Kidney (tissue), 14 donors: ENCODE data around the gene AMMECR1. TPM values are rescaled to one million over a fixed set of nuclear protein-coding genes. Genes with fewer than 3 reads are reported as not detected.

Experiments
- DNase-seq, 5 donors: peaks; one replicate each; pipeline ENCODE4 v3.0.0-alpha.2; 2013 to 2020
- FAIRE-seq: peaks from 2 replicates; lab custom pipeline; 2012; peaks lifted over from hg19 to GRCh38; lab: Jason Lieb, UNC
- H3K27ac ChIP-seq, 2 donors: one replicate each; pipeline ENCODE4 v1.7.0; 2013; ENCODE audit warnings: low read depth in 2 of 2, low read length in 2 of 2, inconsistent platforms in 1 of 2
- H3K27me3 ChIP-seq: one replicate; pipeline ENCODE4 v1.7.1; 2013; ENCODE audit warnings: low read length, inconsistent platforms; ENCODE audit not compliant: control insufficient read depth, insufficient read depth
- H3K36me3 ChIP-seq, 3 donors: one replicate each; pipeline versions ENCODE4 v1.7.0 to v1.7.1; 2013; ENCODE audit warnings: low read length in 3 of 3, control low read depth in 1 of 3, inconsistent platforms in 1 of 3; ENCODE audit not compliant: insufficient read depth in 3 of 3, control insufficient read depth in 2 of 3
- H3K4me1 ChIP-seq, 3 donors: one replicate each; pipeline versions ENCODE4 v1.7.0 to v1.7.1; 2013; ENCODE audit warnings: low read length in 3 of 3, inconsistent platforms in 1 of 3, low read depth in 1 of 3; ENCODE audit not compliant: control insufficient read depth in 2 of 3, insufficient read depth in 2 of 3
- H3K4me3 ChIP-seq, 3 donors: one replicate each; pipeline versions ENCODE4 v1.7.0 to v1.8.1; 2013; ENCODE audit warnings: low read length in 3 of 3, control low read depth in 1 of 3, inconsistent platforms in 1 of 3
- H3K9ac ChIP-seq, 3 donors: one replicate each; pipeline versions ENCODE4 v1.7.0 to v1.7.1; 2013; ENCODE audit warnings: low read length in 3 of 3, control low read depth in 1 of 3, inconsistent platforms in 1 of 3
- H3K9me3 ChIP-seq, 3 donors: one replicate each; pipeline versions ENCODE4 v1.7.0 to v1.7.1; 2013; ENCODE audit warnings: low read length in 3 of 3, control low read depth in 1 of 3, inconsistent platforms in 1 of 3; ENCODE audit not compliant: control insufficient read depth in 2 of 3, insufficient read depth in 1 of 3
- intact Hi-C: fragments of 100-400 bp; cut with DNase I; formaldehyde crosslinking; loops from one replicate; pipeline ENCODE4 v1.11.1; 2022
- polyA plus RNA-seq: library from polyadenylated mRNA; stranded (reverse); fragments of 350-450 nt; fragmentation: Illumina TruSeq; extraction: RNeasy Lipid Tissue Mini Kit (QIAGEN cat#74804); gene quantifications from one replicate; pipeline ENCODE4 v1.2.3, GENCODE V29; 2014; ENCODE audit warnings: low read depth, low replicate concordance; ENCODE audit not compliant: insufficient read depth
- total RNA-seq: library from RNA; stranded (reverse); fragmentation: NEBNext Ultra II Directional; extraction: Animal tissue kit (Norgen Biotek cat#: 25700); gene quantifications from one replicate; pipeline ENCODE4 v1.2.1, GENCODE V29; 2021
- TF ChIP-seq, protein P1 (sequence below): IDR thresholded peaks from 3 replicates; pipeline ENCODE4 v1.5.1; 2012; ENCODE audit warnings: mild to moderate bottlenecking, moderate library complexity, borderline replicate concordance; ENCODE audit not compliant: insufficient read depth; ENCODE audit errors: extremely low read depth
- donor health status: control.
- donor health status: control.
- donor health status: control.
- donor health status: control.
- donor health status: control.
- donor health status: DM: yes; HTN: yes; CAD: no.
- donor health status: Normal renal cell carcinoma (clear cell type).

The AMMECR1 gene
- total and polyA plus RNA-seq, 2 donors from 2014 or later: 4.4 to 11.0 TPM

DNA sequence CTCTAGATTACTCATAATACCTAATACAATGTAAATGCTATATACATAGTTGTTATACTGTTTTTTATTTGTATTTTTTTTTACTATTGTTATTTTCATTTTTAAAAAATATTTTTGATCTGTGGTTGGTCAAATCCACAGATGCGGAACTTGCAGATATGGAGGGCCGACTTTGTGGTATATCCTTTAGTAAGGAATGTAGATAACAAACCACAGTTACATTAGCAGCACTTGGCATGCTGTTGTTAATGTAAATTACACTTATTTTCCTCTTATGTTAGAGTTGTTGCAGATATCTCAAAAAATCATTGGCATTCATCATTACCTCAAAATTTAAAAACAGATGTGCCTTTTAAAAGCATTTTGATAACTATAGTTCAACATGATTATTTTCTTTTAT lies 164.0 kb downstream of the AMMECR1 start:
- FAIRE-seq (peak; percentile 17), DNase-seq (no peak)
- no peaks in the 10 kb centered on the region for H3K27me3 ChIP-seq
- H3K9ac ChIP-seq: no peak overlapping the region
- no peak overlapping the region for H3K27ac ChIP-seq
- H3K9me3 ChIP-seq: no peaks in the 10 kb centered on the region
- intact Hi-C loops: no loop called here
- H3K4me1 ChIP-seq: no peaks in the 10 kb centered on the region
- TF ChIP-seq, protein P1, sequence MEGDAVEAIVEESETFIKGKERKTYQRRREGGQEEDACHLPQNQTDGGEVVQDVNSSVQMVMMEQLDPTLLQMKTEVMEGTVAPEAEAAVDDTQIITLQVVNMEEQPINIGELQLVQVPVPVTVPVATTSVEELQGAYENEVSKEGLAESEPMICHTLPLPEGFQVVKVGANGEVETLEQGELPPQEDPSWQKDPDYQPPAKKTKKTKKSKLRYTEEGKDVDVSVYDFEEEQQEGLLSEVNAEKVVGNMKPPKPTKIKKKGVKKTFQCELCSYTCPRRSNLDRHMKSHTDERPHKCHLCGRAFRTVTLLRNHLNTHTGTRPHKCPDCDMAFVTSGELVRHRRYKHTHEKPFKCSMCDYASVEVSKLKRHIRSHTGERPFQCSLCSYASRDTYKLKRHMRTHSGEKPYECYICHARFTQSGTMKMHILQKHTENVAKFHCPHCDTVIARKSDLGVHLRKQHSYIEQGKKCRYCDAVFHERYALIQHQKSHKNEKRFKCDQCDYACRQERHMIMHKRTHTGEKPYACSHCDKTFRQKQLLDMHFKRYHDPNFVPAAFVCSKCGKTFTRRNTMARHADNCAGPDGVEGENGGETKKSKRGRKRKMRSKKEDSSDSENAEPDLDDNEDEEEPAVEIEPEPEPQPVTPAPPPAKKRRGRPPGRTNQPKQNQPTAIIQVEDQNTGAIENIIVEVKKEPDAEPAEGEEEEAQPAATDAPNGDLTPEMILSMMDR: no peak
- H3K4me3 ChIP-seq: no peak overlapping the region
- H3K36me3 ChIP-seq: no peaks in the 10 kb centered on the region

DNA sequence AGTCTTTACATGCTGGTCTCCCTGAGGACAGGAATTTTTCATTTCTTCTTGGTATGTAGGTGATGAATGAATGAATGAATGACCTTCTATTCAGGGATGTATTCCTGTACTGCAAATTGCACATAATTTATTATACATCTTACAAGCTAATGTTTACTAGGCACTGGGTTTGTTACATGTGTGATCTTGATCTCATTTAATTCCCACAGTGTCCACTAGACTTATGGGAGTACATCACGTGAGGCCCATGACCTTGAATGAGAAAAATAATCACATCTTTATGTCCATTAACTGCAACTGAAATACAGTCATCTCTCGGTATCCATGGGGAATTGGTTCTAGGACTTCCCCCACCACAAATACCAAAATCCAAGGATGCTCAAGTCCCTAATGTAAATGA lies 164.6 kb downstream of the AMMECR1 start:
- Histone ChIP-seq H3K9me3 (no peaks in the 10 kb centered on the region), H3K27ac (no peak overlapping the region), H3K27me3 (no peaks in the 10 kb centered on the region), H3K9ac (no peak overlapping the region), H3K4me1 (no peaks in the 10 kb centered on the region), H3K4me3 (no peak overlapping the region), H3K36me3 (no peaks in the 10 kb centered on the region)
- intact Hi-C loops: no loop called here
- DNase-seq: no peak
- TF ChIP-seq, protein P1: no peak
- no peak for FAIRE-seq

DNA sequence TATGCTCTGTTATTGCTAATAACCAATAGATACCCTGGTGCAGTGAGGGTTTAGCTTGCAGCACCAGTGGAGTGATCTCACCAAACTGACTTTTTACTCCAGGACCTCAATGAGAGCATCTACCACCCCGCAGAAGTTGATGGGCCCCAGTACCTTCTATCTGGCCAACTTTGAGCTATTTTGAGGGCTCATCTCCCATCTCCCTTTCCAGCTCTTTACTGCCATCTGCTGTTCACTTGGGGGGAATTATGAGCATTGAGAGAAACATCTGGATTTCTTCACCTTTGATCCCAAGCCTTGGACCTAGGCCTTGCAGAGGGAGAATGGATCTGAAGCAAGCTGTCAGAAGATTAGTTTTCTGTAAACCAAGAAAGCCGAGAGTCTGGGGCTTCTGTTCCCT lies 171.4 kb downstream of the AMMECR1 start:
- Histone ChIP-seq H3K27ac (no peak overlapping the region), H3K36me3 (no peaks in the 10 kb centered on the region), H3K4me3 (no peak overlapping the region), H3K9me3 (no peaks in the 10 kb centered on the region), H3K4me1 (no peaks in the 10 kb centered on the region), H3K27me3 (no peaks in the 10 kb centered on the region), H3K9ac (no peak overlapping the region)
- intact Hi-C loops: loop anchor here (10.0 kb wide), 1 partner anchor 232 kb away; no protein-coding TSS in a partner anchor
- peak in 3 of 5 donors; percentile 24 to 84 (median 76) for DNase-seq
- TF ChIP-seq, protein P1: peak; percentile 49
- FAIRE-seq: peak; percentile 66

DNA sequence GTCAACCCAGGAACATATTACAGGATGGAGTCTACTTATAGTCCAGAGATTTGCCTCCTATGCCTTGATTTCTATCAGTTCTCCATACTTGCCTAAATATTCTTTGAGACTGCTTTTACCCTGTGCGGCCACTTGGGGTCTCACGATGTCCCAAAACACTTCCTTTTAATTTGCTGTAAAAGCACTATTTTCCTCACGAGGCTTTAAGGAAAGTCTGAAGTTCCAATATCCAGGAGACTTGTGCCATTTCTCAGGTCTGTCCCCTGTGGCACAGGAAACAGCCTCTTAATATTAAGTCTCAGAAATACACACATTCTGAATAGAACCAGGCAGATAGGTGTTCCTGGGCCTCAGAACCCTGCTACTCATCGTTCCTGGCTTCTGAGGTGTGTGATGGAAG lies 172.0 kb downstream of the AMMECR1 start:
- intact Hi-C loops: loop anchor here (10.0 kb wide), 1 partner anchor 231 kb away; no protein-coding TSS in a partner anchor
- FAIRE-seq: peak; percentile 93

More for the DNA sequence above, 172.0 kb downstream of the AMMECR1 start:
- H3K27ac ChIP-seq: no peak overlapping the region
- no peak overlapping the region for H3K4me3 ChIP-seq
- H3K27me3 ChIP-seq: no peaks in the 10 kb centered on the region
- peak in 2 of 5 donors; percentile 32 to 39 for DNase-seq
- no peaks in the 10 kb centered on the region for H3K9me3 ChIP-seq
- H3K9ac ChIP-seq: no peak overlapping the region
- H3K4me1 ChIP-seq: no peaks in the 10 kb centered on the region
- no peaks in the 10 kb centered on the region for H3K36me3 ChIP-seq
- TF ChIP-seq, protein P1: peak; percentile 40
